ENCODE data around the gene ERVV-1.

DNA sequence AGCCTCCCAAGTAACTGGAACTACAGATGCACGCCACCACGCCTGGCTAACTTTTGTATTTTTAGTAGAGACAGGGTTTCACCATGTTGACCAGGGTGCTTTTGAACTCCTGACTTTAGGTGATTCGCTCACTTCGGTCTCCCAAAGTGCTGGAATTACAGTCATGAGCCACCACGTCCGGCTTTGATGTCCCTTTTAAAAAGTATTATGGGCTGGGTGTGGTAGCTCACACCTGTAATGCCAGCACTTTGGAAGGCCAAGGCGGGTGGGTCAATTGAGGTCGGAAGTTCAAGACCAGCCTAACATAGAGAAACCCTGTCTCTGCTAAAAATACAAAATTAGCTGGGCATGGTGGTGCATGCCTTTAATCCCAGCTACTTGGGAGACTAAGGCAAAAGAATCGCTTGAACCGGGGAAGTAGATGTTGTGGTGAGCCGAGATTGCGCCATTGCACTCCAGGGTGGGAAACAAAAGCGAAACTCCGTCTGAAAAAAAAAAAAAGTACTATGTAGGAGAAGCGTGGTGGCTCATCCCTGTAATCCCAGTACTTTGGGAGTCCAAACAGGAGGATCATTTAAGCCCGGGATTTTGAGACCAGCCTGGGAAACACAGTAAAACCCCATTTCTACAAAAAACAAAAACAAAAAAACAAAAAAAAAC is 22.8 kb upstream of the ERVV-1 start:
- TF ChIP-seq, protein P1, sequence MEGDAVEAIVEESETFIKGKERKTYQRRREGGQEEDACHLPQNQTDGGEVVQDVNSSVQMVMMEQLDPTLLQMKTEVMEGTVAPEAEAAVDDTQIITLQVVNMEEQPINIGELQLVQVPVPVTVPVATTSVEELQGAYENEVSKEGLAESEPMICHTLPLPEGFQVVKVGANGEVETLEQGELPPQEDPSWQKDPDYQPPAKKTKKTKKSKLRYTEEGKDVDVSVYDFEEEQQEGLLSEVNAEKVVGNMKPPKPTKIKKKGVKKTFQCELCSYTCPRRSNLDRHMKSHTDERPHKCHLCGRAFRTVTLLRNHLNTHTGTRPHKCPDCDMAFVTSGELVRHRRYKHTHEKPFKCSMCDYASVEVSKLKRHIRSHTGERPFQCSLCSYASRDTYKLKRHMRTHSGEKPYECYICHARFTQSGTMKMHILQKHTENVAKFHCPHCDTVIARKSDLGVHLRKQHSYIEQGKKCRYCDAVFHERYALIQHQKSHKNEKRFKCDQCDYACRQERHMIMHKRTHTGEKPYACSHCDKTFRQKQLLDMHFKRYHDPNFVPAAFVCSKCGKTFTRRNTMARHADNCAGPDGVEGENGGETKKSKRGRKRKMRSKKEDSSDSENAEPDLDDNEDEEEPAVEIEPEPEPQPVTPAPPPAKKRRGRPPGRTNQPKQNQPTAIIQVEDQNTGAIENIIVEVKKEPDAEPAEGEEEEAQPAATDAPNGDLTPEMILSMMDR (IDR thresholded peaks at IDR 0.05; ENCODE audit: low read depth, low read length), result no peak
- TF ChIP-seq MYC (IDR thresholded peaks at IDR 0.05; ENCODE audit: low read depth, low read length) (no peak), POLR2A (IDR thresholded peaks at IDR 0.05; ENCODE audit: extremely low read depth, insufficient read length) (no peak)
- TF ChIP-seq, protein P2, sequence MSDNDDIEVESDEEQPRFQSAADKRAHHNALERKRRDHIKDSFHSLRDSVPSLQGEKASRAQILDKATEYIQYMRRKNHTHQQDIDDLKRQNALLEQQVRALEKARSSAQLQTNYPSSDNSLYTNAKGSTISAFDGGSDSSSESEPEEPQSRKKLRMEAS (IDR thresholded peaks at IDR 0.05; ENCODE audit: low read depth, low read length), result no peak
